H1 (cell line): Measurements from ENCODE around the gene KCTD10.

Experiments
- BCL11A ChIP-seq, 2 experiments: IDR thresholded peaks; one replicate each; pipeline ENCODE4 v1.6.1; 2011; ENCODE audit warnings: low read depth in 2 of 2, low read length in 2 of 2, mild to moderate bottlenecking in 2 of 2
- CHD1 ChIP-seq: IDR thresholded peaks from 2 replicates; pipeline ENCODE4 v1.6.1; 2012; ENCODE audit warnings: low read depth, low read length, improper control_type of control experiment
- CHD2 ChIP-seq: IDR thresholded peaks from 2 replicates; pipeline ENCODE4 v1.6.1; 2012; ENCODE audit warnings: low read length, improper control_type of control experiment
- EGR1 ChIP-seq: IDR thresholded peaks from 2 replicates; pipeline ENCODE4 v1.6.1; 2011; ENCODE audit warnings: low read depth, low read length, borderline replicate concordance
- EZH2 ChIP-seq: fragments of 200-600 bp; sonication (generic); IDR thresholded peaks from 2 replicates; pipeline ENCODE4 v1.7.1; 2012; ENCODE audit warnings: low read depth, mild to moderate bottlenecking, moderate library complexity, low read length, inconsistent platforms; ENCODE audit not compliant: severe bottlenecking
- FOSL1 ChIP-seq: IDR thresholded peaks from 2 replicates; pipeline ENCODE4 v1.6.1; 2011; ENCODE audit warnings: mild to moderate bottlenecking, low read depth, low read length, moderate library complexity; ENCODE audit not compliant: insufficient read depth
- JUND ChIP-seq: IDR thresholded peaks from 2 replicates; pipeline ENCODE4 v1.6.1; 2011; ENCODE audit warnings: mild to moderate bottlenecking, improper control_type of control experiment, low read length
- POLR2A ChIP-seq, 2 experiments: IDR thresholded peaks; 1 replicate in 1 of 2; 2 replicates in 1 of 2; pipeline ENCODE4 v1.6.1; 2011; ENCODE audit warnings: low read depth in 2 of 2, low read length in 2 of 2, mild to moderate bottlenecking in 2 of 2; ENCODE audit errors: control extremely low read depth in 1 of 2
- RBBP5 ChIP-seq: IDR thresholded peaks from 2 replicates; pipeline ENCODE4 v1.7.1; 2012; ENCODE audit warnings: low read depth, mild to moderate bottlenecking, inconsistent platforms, low read length, moderate library complexity, borderline replicate concordance
- RNF2 ChIP-seq: fragments of 200-900, 300-1000 bp; sonication (generic); IDR thresholded peaks from 2 replicates; pipeline ENCODE4 v1.7.1; 2016; ENCODE audit warnings: borderline replicate concordance, low read depth, mild to moderate bottlenecking, antibody characterized with exemption, low read length; ENCODE audit not compliant: poor library complexity, severe bottlenecking; ENCODE audit errors: missing control alignments
- TAF1 ChIP-seq: IDR thresholded peaks from 2 replicates; pipeline ENCODE4 v1.6.1; 2011; ENCODE audit warnings: mild to moderate bottlenecking, low read depth, low read length
- ZNF274 ChIP-seq: IDR thresholded peaks from 2 replicates; pipeline ENCODE4 v1.7.0; 2012; ENCODE audit warnings: low read length, borderline replicate concordance; ENCODE audit errors: extremely low read depth
- TF ChIP-seq, protein P1 (sequence below), 3 experiments: IDR thresholded peaks; 1 replicate in 2 of 3; 2 replicates in 1 of 3; pipeline versions ENCODE4 v1.5.1 to v1.6.1; 2011; ENCODE audit warnings: low read length in 3 of 3, mild to moderate bottlenecking in 3 of 3, inconsistent platforms in 2 of 3, low read depth in 1 of 3, moderate library complexity in 1 of 3; ENCODE audit not compliant: insufficient read depth in 1 of 3; ENCODE audit errors: control extremely low read depth in 1 of 3
- TF ChIP-seq, protein P2 (sequence below): IDR thresholded peaks from 2 replicates; pipeline ENCODE4 v1.6.1; 2011; ENCODE audit warnings: low read length, improper control_type of control experiment

GRCh38 chr12:109489955-109490565, 13.0 kb upstream of the KCTD10 start:
- TF ChIP-seq POLR2A (IDR thresholded peaks at IDR 0.05; ENCODE audit: control extremely low read depth in 1 of 2, low read depth in 2 of 2, low read length in 2 of 2) (no peak), BCL11A (IDR thresholded peaks at IDR 0.05; ENCODE audit: low read depth in 2 of 2, low read length in 2 of 2) (no peak), CHD2 (no peak), EZH2 (no peak), CHD1 (no peak), ZNF274 (no peak), TAF1 (no peak), RNF2 (no peak), FOSL1 (no peak), JUND (no peak), EGR1 (no peak), RBBP5 (no peak)
- TF ChIP-seq, protein P1, sequence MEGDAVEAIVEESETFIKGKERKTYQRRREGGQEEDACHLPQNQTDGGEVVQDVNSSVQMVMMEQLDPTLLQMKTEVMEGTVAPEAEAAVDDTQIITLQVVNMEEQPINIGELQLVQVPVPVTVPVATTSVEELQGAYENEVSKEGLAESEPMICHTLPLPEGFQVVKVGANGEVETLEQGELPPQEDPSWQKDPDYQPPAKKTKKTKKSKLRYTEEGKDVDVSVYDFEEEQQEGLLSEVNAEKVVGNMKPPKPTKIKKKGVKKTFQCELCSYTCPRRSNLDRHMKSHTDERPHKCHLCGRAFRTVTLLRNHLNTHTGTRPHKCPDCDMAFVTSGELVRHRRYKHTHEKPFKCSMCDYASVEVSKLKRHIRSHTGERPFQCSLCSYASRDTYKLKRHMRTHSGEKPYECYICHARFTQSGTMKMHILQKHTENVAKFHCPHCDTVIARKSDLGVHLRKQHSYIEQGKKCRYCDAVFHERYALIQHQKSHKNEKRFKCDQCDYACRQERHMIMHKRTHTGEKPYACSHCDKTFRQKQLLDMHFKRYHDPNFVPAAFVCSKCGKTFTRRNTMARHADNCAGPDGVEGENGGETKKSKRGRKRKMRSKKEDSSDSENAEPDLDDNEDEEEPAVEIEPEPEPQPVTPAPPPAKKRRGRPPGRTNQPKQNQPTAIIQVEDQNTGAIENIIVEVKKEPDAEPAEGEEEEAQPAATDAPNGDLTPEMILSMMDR (IDR thresholded peaks at IDR 0.05; ENCODE audit: control extremely low read depth in 1 of 3, insufficient read depth in 1 of 3, low read depth in 1 of 3, low read length in 3 of 3): no peak
- TF ChIP-seq, protein P2, sequence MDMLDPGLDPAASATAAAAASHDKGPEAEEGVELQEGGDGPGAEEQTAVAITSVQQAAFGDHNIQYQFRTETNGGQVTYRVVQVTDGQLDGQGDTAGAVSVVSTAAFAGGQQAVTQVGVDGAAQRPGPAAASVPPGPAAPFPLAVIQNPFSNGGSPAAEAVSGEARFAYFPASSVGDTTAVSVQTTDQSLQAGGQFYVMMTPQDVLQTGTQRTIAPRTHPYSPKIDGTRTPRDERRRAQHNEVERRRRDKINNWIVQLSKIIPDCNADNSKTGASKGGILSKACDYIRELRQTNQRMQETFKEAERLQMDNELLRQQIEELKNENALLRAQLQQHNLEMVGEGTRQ: no peak
